ENCODE measurements around the gene OMP. TPM values are rescaled to one million over a fixed set of nuclear protein-coding genes. Genes with fewer than 3 reads are reported as not detected.

OMP gene
- total RNA-seq, 1 donor from 2014 or later, result not detected

- H3K36me3 Mint-ChIP-seq (ENCODE audit: low read depth), result peaks cover 2% of the 10 kb centered on the region
- TF ChIP-seq, protein P1, sequence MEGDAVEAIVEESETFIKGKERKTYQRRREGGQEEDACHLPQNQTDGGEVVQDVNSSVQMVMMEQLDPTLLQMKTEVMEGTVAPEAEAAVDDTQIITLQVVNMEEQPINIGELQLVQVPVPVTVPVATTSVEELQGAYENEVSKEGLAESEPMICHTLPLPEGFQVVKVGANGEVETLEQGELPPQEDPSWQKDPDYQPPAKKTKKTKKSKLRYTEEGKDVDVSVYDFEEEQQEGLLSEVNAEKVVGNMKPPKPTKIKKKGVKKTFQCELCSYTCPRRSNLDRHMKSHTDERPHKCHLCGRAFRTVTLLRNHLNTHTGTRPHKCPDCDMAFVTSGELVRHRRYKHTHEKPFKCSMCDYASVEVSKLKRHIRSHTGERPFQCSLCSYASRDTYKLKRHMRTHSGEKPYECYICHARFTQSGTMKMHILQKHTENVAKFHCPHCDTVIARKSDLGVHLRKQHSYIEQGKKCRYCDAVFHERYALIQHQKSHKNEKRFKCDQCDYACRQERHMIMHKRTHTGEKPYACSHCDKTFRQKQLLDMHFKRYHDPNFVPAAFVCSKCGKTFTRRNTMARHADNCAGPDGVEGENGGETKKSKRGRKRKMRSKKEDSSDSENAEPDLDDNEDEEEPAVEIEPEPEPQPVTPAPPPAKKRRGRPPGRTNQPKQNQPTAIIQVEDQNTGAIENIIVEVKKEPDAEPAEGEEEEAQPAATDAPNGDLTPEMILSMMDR (IDR thresholded peaks at IDR 0.05), result no peak
- DNase-seq (ENCODE audit: low spot score), result peak; percentile 76
- no peak overlapping the region for H3K4me3 Mint-ChIP-seq (ENCODE audit: unreplicated experiment)
- H3K4me1 Mint-ChIP-seq (ENCODE audit: low read depth), result peaks cover 3% of the 10 kb centered on the region
- no peak overlapping the region for H3K27ac Mint-ChIP-seq (ENCODE audit: unreplicated experiment)
- peaks cover 10% of the 10 kb centered on the region for H3K9me3 Mint-ChIP-seq (ENCODE audit: low read depth)
- no peaks in the 10 kb centered on the region for H3K27me3 Mint-ChIP-seq (ENCODE audit: low read depth)
Observed at GRCh38 chr11:77081381-77081851, 21.2 kb upstream of the OMP start.

DNA sequence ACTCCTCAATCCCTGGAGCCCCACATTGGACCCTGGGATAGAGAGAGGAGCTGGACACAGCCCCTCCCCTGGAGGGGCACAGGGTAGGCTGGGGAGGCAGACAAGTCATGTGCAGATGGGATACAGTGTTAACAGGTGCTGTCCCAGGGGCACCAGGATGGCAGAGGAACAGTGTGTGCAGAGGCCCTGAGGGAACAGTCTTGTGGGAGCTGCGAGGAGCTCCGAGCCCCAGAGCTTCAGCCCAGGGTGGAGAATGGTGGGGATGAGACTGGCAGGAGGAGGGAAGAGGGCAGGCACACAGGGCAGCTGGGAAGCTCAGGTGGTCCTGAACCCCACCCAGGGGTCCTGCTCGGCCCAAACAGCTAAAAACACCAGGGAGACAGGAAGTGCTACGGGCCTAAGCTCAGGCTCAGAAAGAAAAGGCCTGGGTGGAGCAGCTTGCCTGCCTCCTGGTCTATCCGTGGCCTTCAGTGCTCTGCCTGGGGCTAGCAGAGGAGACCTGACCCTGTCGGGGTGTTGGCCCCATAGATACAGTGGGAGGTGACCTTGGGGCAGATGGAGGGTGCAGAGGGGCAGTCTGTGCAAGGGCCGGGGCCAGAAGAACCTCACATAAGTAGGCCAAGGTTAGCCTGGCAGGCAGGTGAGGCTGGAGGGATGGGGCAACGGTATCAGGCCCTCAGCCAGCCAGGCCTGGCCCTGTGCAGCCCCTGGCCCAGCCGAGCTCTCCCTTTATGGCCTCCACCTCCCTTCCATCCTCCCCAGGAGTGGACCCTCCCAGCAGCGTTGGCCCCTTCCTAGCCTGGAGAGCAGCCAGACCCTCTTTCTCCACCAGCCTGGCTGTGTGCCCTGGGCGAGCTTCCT lies 20.4 kb upstream of the OMP start:
- H3K9me3 Mint-ChIP-seq (ENCODE audit: low read depth), result peaks cover 10% of the 10 kb centered on the region
- H3K4me3 Mint-ChIP-seq (ENCODE audit: unreplicated experiment), result no peak overlapping the region
- H3K27ac Mint-ChIP-seq (ENCODE audit: unreplicated experiment), result peak overlapping the region; percentile 49
- H3K4me1 Mint-ChIP-seq (ENCODE audit: low read depth), result peaks cover 3% of the 10 kb centered on the region
- TF ChIP-seq, protein P1 (IDR thresholded peaks at IDR 0.05), result no peak
- H3K36me3 Mint-ChIP-seq (ENCODE audit: low read depth), result peaks cover 2% of the 10 kb centered on the region
- H3K27me3 Mint-ChIP-seq (ENCODE audit: low read depth), result no peaks in the 10 kb centered on the region
- peak; percentile 62 for DNase-seq (ENCODE audit: low spot score)

GRCh38 chr11:77082838-77083565 lies 19.6 kb upstream of the OMP start:
- DNase-seq (ENCODE audit: low spot score), result peak; percentile 83
- Mint-ChIP-seq H3K36me3 (ENCODE audit: low read depth) (peaks cover 2% of the 10 kb centered on the region), H3K9me3 (ENCODE audit: low read depth) (peaks cover 8% of the 10 kb centered on the region), H3K4me3 (ENCODE audit: unreplicated experiment) (no peak overlapping the region), H3K27me3 (ENCODE audit: low read depth) (no peaks in the 10 kb centered on the region), H3K4me1 (ENCODE audit: low read depth) (peaks cover 3% of the 10 kb centered on the region), H3K27ac (ENCODE audit: unreplicated experiment) (no peak overlapping the region)
- TF ChIP-seq, protein P1 (IDR thresholded peaks at IDR 0.05), result no peak

DNA sequence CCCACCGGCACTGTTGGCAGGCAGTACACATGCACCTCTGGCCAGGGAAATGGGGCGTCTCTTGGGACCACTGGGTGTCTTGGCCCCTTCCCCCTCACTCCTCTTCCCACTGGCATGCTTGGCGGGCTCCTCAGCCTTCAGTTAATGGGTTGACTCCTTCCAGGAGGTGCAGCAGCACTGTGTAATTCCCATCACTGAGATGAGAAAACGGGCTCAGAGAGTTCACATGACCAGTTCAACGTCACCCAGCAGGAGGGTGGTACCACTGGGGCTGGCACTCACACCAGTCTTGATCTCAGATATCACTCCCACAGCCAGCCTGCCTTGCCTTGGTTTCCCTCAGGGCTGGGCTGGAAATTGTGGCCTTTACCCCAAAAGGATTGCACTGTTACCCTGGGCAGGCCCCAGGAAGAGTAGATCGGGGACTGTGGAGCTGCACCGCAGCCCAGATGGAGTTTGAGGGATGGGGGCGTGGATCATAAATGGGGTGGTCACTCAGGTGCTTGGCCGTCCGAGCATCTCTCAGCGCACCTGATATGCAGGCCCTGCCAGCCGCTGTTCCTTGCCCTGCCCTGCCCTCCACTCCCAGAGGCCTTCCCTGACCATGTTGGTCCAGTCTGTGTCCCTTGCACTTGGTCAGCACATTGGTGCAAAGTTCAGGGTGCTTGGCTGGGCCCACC lies 18.9 kb upstream of the OMP start:
- Mint-ChIP-seq H3K4me1 (ENCODE audit: low read depth) (peaks cover 3% of the 10 kb centered on the region), H3K27me3 (ENCODE audit: low read depth) (no peaks in the 10 kb centered on the region), H3K36me3 (ENCODE audit: low read depth) (no peaks in the 10 kb centered on the region), H3K4me3 (ENCODE audit: unreplicated experiment) (no peak overlapping the region), H3K9me3 (ENCODE audit: low read depth) (peaks cover 2% of the 10 kb centered on the region), H3K27ac (ENCODE audit: unreplicated experiment) (no peak overlapping the region)
- no peak for DNase-seq (ENCODE audit: low spot score)
- TF ChIP-seq, protein P1 (IDR thresholded peaks at IDR 0.05), result no peak
